Left forelimb (tissue), 1 donor: ENCODE results near the gene TTYH2.

Experiments
- DNase-seq: peaks from one replicate; pipeline ENCODE4 v3.0.0-alpha.2; 2018; ENCODE audit warnings: low spot score

The TTYH2 gene

DNA sequence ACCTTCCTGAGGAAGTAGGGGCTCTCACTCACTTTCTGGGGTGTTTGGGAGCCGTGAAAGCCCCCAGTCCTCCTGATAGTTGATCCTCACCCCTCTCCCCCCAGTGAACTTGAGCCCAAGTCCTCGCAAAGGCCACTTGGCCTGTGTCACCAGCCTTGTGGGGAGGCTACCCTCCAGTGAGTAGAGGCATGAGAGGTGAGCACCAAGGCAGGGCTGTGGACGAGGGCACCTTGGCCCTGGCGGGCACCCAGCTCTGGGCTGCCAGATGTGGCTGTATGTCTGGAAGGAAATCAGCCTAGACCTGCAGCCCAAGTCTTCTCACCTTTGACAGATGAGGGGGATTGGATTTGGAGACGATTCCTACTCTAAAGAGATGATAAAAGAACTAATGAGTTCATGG, 3.1 kb downstream of the TTYH2 start:
- no peak for DNase-seq

GRCh38 chr17:74217037-74217730, 3.8 kb downstream of the TTYH2 start:
- DNase-seq: no peak

DNA sequence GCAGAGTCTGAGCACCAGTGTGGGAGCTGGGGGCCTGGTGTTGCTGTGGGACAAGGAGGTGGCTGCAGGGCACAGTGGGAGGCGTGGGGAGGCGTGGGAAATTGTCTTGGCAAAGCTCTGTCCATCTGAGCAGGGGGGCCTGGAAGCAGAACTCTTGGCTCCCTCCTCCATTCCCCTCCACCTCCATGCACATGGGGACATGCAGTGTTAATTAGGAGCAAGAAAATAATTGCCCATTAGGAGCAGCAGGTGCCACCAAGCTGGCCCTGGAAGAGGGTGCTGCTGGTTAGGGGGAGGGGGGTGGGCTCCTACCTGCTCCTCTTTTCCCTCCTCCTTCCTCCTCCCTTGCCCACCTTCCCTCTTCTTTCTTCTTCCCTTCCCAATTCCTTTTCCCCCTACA, 4.5 kb downstream of the TTYH2 start:
- DNase-seq: no peak

DNA sequence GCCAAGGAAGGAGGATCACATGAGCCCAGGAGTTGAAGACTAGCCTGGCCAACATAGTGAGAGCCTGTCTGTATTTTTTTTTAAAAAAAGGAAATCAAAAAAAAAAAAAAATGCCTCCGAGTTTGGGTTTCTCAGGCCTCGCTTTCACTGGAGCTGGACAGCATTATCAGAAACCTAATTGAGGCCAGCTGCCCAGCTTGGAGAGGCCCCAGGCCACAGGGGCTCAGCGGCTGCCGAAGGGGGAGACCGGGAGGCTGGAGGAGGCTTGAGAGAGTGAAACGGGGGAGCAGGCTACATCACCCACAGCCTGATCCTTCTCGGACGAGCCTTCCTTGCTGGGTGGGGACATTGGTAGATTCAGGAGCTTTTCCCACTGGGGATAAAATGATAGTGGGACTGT, 5.1 kb downstream of the TTYH2 start:
- no peak for DNase-seq

DNA sequence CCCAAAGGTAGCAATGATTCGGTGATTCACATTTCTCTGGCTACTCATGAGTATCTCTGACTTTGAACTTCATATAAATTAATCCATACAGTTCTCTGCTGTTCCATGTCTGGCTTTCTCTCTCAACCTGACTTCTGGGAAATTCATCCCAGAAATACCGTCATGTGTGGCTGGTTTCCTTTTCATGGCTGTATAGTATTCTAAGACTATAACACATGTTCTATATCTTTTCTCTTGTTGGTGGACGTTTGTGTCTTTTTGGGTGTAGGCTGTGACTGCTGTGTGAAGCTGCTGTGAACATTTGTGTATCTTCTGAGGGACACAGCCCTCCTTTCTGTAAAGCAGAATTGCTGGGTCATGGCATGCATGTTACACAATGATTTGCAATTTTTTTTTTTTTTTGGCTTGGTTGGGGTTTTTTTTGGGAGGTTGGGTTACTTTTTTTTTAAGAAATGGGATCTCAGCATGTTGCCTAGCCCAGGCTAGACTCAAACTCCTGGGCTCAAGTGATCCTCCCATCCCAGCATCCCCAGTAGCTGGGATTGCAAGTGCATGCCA, 6.3 kb downstream of the TTYH2 start:
- no peak for DNase-seq

DNA sequence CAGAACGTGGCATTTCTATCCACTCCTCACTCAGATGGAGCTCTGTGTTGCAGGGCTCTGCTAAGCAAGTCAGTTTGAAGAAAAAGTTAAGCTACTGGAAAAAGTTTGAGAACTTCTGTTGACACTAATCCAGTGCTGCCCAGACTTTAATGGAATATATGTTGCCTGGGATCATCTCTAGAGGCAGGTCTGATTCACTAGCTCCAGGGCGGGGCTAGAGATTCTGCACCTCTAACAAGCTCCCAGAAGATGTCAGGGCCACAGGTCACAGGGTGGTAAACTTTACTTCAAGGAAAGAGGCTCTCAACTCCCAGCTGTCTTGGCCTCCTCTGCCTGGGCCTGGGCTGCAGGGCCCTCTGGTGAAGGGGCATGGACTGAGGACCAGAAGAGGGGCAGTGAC, 6.8 kb downstream of the TTYH2 start:
- DNase-seq: no peak

- DNase-seq: no peak
Measured at GRCh38 chr17:74220946-74221818, 7.8 kb downstream of the TTYH2 start.

DNA sequence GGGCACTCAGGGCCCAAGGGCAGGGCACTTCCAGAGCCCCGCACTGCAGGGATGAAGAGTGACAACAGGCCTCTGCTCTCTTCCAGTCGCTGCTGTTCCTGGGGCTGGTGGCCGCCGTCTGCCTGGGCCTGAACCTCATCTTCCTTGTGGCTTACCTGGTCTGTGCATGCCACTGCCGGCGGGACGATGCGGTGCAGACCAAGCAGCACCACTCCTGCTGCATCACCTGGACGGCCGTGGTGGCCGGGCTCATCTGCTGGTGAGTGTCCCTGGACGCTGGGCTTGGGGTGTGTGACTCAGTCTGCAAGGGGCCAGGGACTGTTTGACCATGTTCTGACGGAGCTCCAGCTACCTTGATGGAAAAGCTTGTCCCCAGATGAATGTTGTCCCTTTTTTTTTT, 9.0 kb downstream of the TTYH2 start:
- no peak for DNase-seq

- DNase-seq: no peak
Measured at GRCh38 chr17:74223901-74224300, 10.5 kb downstream of the TTYH2 start.

DNA sequence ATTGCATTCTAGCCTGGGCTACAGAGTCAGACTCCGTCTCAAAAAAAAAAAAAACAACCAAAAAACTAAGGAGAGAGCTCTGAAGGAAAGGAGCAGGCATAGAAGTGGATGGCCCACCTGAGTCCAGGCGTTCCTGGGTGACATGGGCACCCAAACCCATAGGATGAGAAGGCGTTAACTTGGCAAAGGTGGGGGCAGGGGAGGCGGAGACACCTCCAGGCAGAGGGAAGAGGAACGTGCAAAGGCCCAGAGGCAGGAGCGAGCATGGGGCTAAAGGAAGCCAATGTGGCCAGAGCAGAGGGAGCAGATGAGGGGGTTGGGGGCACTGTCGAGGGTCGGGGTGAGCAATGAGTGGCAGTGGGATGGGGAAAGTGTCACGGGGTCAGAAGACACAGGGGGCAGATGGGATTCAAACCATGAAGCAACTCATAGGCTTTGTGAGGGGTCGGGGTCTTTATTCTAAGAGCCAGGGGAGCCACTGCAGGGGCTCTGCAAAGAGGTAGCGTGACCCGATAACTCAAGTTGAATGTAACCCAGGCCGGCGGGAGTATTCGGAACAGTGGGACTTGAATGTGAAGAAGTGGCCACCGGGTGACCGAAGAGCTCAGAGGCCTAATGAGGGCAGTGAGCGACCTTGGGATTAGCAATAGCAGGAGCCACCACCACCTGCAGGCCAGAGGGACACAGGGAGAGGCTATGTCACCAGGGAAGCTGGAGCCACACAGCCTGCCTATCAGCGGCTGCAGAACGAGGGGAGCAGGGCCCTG, 11.8 kb downstream of the TTYH2 start:
- no peak for DNase-seq

DNA sequence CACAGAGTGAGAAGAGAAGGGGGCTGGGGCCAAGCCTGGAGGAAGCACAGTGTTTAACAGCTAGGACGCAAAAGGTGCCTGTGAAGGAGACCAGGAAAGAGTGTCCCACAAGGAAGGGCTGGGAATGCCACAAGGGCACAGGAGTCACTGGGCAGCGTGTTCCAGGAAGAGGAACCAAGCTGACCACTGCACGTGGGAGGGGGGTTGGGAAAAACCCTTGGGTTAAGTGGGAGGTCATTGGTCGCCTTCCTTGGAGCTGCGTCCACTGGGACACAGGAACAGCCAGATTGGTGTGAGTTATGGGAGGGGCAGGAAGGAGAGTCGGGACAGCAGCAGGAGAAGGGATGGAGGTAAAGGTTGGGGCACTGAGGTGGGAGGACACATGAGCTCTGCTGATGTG, 12.9 kb downstream of the TTYH2 start:
- DNase-seq: no peak

DNA sequence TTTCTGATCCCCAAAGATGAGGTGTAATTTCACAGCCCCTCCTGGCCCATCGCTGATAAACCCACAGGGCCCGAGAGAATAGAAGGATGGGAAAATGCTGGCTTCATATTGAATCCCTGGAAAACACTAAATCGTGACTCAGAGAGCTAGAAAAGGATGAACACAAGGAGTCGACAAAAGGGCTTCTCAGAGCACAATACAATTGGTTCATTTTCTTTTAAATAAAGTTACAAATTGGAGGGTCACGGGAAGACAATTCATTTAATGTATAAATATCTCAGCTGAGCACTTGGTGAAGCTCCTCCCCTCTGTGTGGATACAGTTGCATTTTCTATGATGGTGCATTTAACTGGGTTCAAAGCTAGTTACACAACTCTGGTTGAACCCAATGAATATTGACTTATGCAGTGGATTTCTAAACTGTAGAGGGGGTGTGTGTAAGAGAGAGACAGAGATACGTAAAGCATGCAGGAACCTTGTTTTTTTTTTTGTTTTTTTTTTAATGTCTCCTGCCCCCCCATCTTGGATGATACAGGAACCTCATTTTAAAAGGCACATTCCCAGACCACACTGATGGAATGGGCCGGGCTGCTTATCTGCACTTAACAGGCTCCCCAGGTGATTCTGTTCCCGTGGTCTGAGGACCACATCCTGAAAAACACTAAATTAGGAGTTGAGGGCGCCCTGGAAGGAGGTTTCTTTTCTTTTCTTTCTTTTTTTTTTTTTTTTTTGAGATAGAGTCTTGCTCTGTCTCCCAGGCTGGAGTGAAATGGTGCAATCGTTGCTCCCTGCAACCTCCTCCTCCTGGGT, 14.1 kb downstream of the TTYH2 start:
- DNase-seq: no peak

GRCh38 chr17:74228306-74228978, 15.1 kb downstream of the TTYH2 start:
- DNase-seq: no peak

GRCh38 chr17:74230896-74231295, 17.5 kb downstream of the TTYH2 start:
- DNase-seq: no peak

- no peak for DNase-seq
Measured at GRCh38 chr17:74231928-74232907, 18.8 kb downstream of the TTYH2 start.

DNA sequence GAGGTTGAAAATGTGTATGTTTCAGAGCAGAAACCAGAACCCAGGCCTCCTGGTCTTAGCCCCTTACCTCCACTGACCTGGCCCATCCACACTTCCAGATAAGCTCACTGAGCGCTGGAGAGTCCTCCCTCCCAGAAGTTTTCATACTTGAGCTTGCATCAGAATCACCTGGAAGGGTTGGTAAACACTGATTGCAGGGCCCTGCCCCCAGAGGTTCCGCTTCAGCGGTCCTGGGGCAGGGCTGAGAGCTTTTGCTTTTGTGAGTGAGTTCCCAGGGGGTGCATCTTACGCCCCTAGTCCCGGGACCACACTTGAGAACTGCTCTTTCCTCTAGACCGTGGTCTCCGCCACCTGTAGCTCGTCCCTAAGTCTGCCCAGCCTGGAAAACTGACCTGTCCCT, 20.6 kb downstream of the TTYH2 start:
- no peak for DNase-seq

DNA sequence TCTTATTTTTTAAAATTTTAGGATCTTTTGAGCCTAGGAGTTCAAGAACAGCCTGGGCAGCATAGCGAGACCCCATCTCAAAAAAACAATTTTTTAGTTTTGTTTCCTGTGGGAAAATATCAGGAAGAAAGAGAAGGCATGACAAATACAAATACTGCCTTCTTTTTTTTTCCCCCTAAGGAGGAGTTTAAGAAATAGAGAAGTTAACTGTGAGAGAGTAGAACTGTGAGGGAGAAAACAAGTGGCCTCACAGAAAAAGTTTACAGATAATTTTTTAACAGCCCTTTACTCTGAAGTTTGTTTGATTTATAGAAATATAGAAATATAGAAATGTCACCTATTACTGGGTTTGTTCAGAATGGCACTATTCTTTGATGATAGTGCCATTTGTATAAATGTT, 21.1 kb downstream of the TTYH2 start:
- no peak for DNase-seq

DNA sequence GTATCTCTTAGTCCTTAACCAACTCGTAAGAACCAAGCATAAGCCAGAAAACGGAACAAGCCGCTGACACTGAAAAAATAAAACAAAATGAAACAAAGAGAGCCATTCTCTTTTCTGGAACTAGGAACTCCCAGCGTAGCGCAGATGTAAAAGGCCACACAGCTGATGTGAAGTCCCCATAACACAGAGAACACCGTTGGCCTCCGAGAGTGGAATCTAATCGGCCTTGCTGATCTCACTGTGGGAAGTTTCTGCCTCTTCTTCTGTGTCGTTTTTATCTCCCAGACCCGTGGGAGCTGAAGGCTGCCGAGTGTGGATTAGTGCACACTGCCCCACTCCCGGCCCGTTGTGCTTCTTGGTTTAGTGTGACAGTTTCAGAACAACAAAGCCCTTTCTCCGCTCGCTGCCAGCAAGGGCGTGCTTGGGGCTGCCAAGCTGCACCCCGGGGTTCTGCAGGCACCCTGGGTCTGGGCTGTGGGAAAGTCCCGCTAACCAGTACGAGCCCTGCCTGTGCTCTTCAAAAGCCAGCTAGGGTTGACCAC, 21.7 kb downstream of the TTYH2 start:
- DNase-seq: no peak

DNA sequence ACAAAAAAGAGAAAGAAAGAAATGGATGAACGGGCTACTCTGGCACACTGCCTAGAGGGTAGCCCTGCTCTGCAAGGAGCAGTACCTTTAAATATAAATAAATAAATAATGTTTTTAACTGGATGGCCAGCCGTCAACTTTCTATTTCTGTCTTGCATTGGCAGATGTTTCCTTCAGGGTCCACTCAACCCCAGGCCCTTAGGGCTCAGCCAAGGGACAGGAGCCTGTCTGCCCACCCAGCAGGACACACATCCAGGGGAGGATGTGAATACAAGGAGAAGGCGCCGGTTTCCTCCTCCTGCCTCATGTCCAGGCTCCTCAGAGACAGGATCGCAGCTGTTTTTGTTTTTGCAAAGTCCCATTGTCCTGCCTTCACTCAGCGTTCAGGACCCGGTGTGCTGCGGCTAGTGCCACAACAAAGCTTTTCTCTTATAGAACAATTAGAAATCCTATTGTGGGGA, 22.6 kb downstream of the TTYH2 start:
- DNase-seq: no peak
